Pons (tissue), 1 donor: ENCODE results near the gene ENPP1.

Source experiments
- DNase-seq: peaks from one replicate; pipeline ENCODE4 v3.0.0-alpha.2; 2016; ENCODE audit warnings: low spot score

ENPP1 gene

DNA sequence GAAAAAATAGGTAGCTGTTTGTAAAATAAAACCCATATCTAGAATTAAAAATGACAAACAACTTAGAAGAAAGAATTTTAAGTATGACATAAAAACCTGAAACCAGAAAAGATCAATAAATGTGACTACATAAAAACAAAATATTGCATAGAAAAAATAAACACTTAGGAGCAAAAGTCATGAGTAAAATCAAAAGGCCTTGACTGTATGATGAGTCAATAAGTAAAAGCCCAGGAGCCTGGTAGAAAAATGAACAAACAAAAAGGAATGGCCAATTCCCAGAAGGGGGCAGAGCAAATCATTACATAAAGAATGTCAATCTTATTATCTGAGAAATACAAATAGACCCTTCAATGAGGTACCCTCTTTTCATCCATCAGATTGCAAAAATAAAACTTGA is 20.7 kb upstream of the ENPP1 start:
- no peak for DNase-seq

DNA sequence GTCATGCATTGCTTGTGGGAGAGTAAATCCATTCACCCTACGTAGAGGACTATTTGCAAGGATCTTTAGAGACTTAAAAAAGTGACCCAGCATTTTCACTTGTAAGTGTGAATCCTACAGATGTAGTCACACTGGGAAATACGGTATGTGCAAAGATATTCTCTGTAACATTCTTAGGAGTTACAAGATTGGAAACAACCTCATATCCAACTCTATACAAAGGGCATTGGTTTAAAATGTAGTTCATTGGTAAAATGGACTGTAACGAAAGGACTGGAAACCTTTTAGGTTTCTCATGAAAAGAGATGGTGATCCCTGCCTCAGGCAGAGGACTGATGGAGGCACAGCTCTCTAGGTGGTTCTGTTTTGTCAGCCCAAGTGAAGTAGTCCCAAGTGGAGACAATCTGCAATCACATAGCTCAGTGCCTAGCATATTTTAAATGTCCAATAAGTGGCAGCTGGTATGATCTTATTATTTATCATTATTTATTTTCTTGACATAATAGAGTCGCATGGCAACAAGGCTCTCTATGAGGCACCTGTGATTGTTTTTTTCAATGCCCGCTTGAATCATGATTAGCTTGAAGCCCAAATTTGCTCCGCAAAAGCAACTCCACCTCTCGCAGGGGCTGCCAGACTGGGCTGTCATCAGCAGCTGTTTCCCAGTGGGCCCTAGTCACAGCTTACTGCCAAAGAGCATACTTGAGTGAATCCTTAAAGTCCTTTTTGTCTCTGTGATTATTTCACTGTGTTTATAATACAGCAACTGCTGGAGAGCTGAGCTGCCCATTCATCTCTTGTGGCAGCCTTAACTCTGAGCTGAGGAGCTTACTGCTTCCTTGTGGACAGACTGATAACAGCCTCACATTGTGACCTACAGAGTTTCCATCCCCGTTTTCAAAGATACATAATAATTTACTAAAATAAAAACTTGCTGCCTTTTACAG is 19.8 kb upstream of the ENPP1 start:
- DNase-seq: no peak

- no peak for DNase-seq
These were observed 18.6 kb upstream of the ENPP1 start for GRCh38 chr6:131789219-131789618.

GRCh38 chr6:131791476-131791875 is 16.3 kb upstream of the ENPP1 start:
- DNase-seq: no peak

GRCh38 chr6:131792091-131792496 is 15.7 kb upstream of the ENPP1 start:
- DNase-seq: no peak

- no peak for DNase-seq
These were observed 12.5 kb upstream of the ENPP1 start for GRCh38 chr6:131795366-131795765.

GRCh38 chr6:131802347-131802746 is 5.5 kb upstream of the ENPP1 start:
- no peak for DNase-seq

- DNase-seq: no peak
These were observed 4.6 kb upstream of the ENPP1 start for GRCh38 chr6:131803007-131803769.

DNA sequence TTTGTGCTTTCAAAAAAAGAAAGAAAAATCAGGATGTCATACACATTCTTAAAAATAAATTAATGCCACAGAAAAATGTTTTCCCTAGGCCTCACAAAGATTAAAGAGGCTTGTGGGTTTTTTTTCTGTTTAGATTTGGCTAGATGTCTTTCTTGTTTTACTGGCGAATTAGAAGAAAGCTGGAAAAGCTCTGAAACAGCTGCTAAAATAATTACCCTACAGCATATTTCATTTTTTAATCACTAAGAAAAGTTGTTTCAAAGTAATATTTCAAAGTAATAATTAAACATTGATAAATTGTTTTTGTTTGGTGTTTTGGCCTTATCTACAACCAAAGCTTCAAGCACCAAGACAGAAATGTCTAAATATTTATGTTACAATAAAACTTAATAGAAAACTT is 3.7 kb upstream of the ENPP1 start:
- DNase-seq: no peak

DNA sequence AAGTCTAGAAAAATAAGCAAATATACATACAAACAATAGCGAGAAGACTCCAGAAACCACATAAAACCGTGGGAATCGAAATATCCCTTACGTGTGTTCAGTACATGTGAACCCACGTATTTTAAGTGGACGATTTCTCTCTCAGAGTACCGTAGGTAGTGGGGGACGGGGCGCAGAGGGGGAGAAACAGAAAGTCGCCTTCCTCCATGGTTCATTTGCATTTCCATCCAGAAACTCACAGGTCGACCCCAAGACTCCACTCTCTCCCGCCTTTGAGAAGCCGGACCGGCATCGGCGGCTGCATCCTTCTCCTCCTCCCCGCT is 538 bp upstream of the ENPP1 start:
- DNase-seq: no peak

GRCh38 chr6:131808460-131809269 is 845 bp downstream of the ENPP1 start:
- no peak for DNase-seq

DNA sequence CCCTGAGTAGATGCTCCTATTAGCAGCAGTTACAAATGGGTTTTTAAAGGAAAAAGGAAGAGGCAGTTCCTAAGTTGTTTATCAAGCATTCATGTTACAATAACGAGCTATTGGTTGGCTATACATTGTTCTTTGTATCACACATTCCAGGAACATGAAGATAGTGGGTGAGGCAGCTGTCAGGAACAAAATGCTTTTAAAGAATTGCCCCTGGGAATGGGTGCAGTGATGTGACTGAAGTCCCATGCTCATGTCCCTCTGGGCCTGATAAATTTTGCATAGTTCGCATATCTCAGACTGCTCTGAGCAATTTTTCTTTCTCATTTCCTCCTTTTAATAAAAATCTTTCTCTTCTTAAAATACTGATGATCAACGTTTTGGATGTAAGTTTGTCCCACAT is 3.7 kb downstream of the ENPP1 start:
- DNase-seq: no peak

DNA sequence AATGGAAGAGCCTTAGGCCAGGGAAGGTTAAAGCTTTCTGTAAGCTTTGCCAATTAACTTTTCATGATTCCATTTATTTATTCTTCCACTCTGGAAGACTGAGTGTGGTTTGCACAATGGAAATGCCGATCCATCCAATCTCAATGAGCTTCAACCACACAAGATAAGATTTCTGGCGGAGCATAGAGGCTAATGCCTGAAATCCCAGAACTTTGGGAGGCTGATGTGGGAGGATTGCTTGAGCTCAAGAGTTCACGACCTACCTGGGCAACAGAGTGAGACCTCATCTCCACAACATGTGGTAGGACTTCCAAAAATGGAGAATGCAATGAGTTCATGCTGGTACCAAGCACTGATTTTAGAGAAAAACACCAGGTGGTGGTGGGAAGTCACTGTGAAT is 6.2 kb downstream of the ENPP1 start:
- DNase-seq: no peak

- DNase-seq: no peak
These were observed 9.0 kb downstream of the ENPP1 start for GRCh38 chr6:131816869-131817268.

DNA sequence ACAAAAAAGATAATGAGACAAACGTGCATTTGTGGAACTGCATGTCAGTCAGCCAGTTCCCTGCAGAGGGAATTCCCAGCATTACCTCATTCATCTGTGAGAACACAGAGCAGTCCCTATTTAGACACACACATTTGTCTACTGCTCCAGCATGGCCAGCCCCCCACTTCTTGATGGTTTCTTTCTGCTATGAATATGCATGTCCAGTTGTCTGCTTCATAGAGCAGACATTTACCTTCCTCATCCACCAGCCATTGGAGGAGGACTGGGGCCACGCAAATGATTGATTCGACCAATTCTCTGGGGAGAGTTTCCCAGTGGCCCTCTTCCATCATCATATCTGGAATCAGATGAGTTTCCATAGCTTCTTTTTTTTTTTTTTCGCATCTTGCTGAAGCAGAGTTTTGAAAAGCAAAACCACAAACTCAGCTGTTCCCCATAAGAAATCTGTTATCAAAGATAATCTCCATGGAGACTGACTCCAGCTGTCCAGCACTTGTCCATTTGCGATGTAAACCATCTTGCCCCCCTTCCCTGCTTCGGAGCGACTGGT is 11.8 kb downstream of the ENPP1 start:
- no peak for DNase-seq

DNA sequence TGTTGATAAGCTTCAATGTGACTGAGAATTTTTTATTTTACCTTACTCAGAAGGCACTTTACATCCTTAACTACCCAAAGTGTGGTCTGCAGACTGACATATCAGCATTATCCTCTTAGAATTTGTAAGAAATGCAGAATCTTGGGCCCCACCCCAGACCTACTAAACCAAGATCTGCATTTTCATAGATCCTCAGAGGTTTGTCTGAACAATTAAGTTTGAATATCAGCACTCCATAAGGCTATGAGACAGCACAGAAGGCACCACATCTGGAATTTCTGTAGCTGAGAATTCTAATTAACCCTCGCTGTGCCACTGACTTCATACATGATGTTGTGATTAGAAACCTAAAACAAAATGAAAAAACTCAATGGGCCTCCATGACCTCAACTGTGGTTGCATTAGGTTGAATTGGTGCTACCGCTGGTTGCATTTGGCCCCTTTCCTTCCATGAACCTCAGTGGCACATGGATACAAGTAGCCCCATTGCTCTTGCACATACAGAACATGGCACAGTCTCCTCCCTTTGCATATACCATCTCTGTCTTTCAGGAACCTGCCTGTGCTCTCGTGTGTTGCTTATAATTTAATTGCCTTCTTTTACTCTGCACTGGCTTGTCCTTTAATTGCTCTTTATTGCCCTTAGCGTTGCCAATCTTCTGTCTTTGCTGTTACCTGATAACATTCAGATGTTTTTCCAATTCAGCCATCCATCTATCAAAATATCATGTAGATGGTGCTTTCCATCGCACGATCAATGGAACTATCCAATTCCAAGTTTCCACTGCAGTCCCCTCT is 13.4 kb downstream of the ENPP1 start:
- no peak for DNase-seq

DNA sequence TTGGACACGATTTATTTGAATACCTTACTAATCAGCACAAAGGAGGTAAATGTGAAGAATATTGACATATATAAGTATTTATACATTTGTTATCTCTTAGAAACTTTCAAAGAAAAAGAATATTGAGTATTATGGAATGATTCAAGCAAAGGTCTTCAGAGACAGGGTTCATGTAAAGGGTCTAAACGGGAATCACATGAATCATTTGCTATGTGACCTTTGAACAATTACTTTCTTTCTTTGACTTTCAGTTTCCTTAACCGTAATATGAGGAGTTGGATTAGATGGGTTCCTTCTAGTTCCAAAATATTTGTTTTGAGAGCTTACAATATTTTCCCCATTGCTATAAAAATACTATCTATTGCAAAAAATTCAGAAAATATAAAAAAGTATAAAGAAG is 14.3 kb downstream of the ENPP1 start:
- DNase-seq: no peak

DNA sequence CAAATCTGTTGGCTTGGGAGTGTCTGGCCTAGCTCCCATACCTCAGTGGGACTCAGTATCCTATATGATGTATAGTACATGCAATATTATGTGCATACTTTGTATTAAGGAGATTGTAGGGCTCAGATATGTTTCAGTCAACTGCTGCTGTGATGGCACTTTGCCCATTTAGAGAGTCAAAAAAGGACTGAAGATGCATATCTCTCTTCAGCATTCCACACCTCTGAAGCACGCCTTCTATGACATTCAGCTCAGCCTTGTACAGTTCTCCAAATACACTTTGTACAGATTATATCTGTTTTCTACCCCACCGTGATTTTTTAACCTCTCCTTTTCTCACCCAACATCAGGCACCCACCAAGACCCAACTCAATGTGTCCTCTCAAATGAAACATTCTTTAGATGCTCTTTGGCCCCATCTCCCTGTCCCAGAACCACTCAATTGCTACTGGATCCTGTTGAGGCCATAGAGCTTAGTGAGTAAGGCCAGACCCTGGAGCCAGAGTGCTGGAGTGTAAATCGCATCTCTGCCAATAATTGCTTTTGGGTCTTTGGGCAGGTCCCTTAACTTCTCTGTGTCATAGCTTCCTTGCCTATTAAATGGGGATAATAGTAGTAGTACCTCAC is 15.6 kb downstream of the ENPP1 start:
- DNase-seq: no peak

DNA sequence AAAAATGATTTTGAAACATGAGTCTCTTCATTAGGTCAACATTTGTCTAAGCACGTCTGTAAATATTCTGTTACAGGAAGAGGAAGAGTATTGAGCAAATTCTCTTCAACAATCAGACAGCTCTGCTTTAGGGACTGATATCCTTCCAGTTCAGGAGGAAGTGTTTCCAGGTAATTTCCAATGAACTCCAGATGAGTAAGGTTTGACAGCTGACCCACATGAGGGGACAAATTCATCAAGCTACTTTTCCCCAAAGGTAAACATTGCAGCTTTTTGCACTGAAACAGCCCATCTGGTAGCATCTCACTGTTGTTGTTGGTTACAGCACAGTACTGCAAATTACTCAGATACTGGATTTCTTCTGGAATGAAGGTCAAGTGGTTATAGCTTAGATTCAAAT is 18.1 kb downstream of the ENPP1 start:
- DNase-seq: no peak

GRCh38 chr6:131828080-131828479 is 20.3 kb downstream of the ENPP1 start:
- DNase-seq: no peak

- no peak for DNase-seq
These were observed 21.1 kb downstream of the ENPP1 start for GRCh38 chr6:131828951-131829350.
